Astrocyte (in vitro differentiated cells and primary cell): ENCODE measurements around the gene CEP20. TPM values are rescaled to one million over a fixed set of nuclear protein-coding genes. Genes with fewer than 3 reads are reported as not detected.

Experiments
- DNase-seq: peaks from one replicate; pipeline ENCODE4 v3.0.0-alpha.2; 2010; ENCODE audit warnings: low read depth
- FAIRE-seq: peaks from 2 replicates; lab custom pipeline; 2011; peaks lifted over from hg19 to GRCh38; lab: Jason Lieb, UNC
- H2AFZ ChIP-seq: 2 replicates; pipeline ENCODE4 v1.6.0; 2012; ENCODE audit warnings: low read depth, low read length, inconsistent platforms
- H3K27ac ChIP-seq: 2 replicates; pipeline ENCODE4 v1.5.1; 2011; ENCODE audit warnings: low read depth, low read length, inconsistent platforms
- H3K27me3 ChIP-seq: 2 replicates; pipeline ENCODE4 v1.6.0; 2011; ENCODE audit warnings: low read length, inconsistent platforms; ENCODE audit not compliant: insufficient read depth
- H3K36me3 ChIP-seq: 2 replicates; pipeline ENCODE4 v1.5.1; 2011; ENCODE audit warnings: low read length, inconsistent platforms; ENCODE audit not compliant: insufficient read depth
- H3K4me1 ChIP-seq: 2 replicates; pipeline ENCODE4 v1.5.1; 2011; ENCODE audit warnings: low read length, inconsistent platforms; ENCODE audit not compliant: insufficient read depth
- H3K4me2 ChIP-seq: 2 replicates; pipeline ENCODE4 v1.6.0; 2012; ENCODE audit warnings: low read length, inconsistent platforms
- H3K4me3 ChIP-seq: 2 replicates; pipeline ENCODE4 v1.5.1; 2011; ENCODE audit warnings: low read depth, mild to moderate bottlenecking, low read length, inconsistent platforms; ENCODE audit not compliant: insufficient read depth
- H3K79me2 ChIP-seq: 2 replicates; pipeline ENCODE4 v1.6.0; 2012; ENCODE audit warnings: mild to moderate bottlenecking, low read length, inconsistent platforms; ENCODE audit not compliant: insufficient read depth
- H3K9ac ChIP-seq: 2 replicates; pipeline ENCODE4 v1.6.0; 2012; ENCODE audit warnings: mild to moderate bottlenecking, low read length, inconsistent platforms
- H3K9me3 ChIP-seq: 2 replicates; pipeline ENCODE4 v1.5.1; 2012; ENCODE audit warnings: low read depth, mild to moderate bottlenecking, low read length, inconsistent platforms; ENCODE audit not compliant: insufficient read depth
- H4K20me1 ChIP-seq: 2 replicates; pipeline ENCODE4 v1.6.0; 2012; ENCODE audit warnings: low read length, inconsistent platforms; ENCODE audit not compliant: insufficient read depth
- H3K27ac Mint-ChIP-seq: one replicate; pipeline ENCODE4 v1.8.0; 2021; ENCODE audit warnings: mild to moderate bottlenecking, mixed read lengths; ENCODE audit not compliant: unreplicated experiment
- H3K27me3 Mint-ChIP-seq: one replicate; pipeline ENCODE4 v1.8.0; 2021; ENCODE audit warnings: low read depth, mixed read lengths; ENCODE audit not compliant: unreplicated experiment
- H3K36me3 Mint-ChIP-seq: one replicate; pipeline ENCODE4 v1.8.0; 2021; ENCODE audit warnings: low read depth, mixed read lengths; ENCODE audit not compliant: unreplicated experiment
- H3K4me1 Mint-ChIP-seq: one replicate; pipeline ENCODE4 v1.8.0; 2021; ENCODE audit warnings: low read depth, mixed read lengths; ENCODE audit not compliant: unreplicated experiment
- H3K4me3 Mint-ChIP-seq: one replicate; pipeline ENCODE4 v1.8.0; 2021; ENCODE audit warnings: mild to moderate bottlenecking, moderate library complexity, mixed read lengths; ENCODE audit not compliant: unreplicated experiment
- H3K9me3 Mint-ChIP-seq: one replicate; pipeline ENCODE4 v1.8.0; 2021; ENCODE audit warnings: mild to moderate bottlenecking, mixed read lengths; ENCODE audit not compliant: unreplicated experiment
- CTCF ChIP-seq: IDR thresholded peaks from 2 replicates; pipeline ENCODE4 v1.5.1; 2011; ENCODE audit warnings: low read depth, mild to moderate bottlenecking, inconsistent platforms, low read length, moderate library complexity; ENCODE audit not compliant: insufficient read depth
- EZH2 ChIP-seq: IDR thresholded peaks from 2 replicates; pipeline ENCODE4 v1.6.1; 2012; ENCODE audit warnings: mild to moderate bottlenecking, low read length, inconsistent platforms; ENCODE audit not compliant: insufficient read depth
- total RNA-seq: library from RNA; stranded (reverse); gene quantifications from 2 replicates; pipeline ENCODE4 v1.2.1, GENCODE V29; 2021

The CEP20 gene
- total RNA-seq, 1 donor from 2014 or later: 27.5 TPM

DNA sequence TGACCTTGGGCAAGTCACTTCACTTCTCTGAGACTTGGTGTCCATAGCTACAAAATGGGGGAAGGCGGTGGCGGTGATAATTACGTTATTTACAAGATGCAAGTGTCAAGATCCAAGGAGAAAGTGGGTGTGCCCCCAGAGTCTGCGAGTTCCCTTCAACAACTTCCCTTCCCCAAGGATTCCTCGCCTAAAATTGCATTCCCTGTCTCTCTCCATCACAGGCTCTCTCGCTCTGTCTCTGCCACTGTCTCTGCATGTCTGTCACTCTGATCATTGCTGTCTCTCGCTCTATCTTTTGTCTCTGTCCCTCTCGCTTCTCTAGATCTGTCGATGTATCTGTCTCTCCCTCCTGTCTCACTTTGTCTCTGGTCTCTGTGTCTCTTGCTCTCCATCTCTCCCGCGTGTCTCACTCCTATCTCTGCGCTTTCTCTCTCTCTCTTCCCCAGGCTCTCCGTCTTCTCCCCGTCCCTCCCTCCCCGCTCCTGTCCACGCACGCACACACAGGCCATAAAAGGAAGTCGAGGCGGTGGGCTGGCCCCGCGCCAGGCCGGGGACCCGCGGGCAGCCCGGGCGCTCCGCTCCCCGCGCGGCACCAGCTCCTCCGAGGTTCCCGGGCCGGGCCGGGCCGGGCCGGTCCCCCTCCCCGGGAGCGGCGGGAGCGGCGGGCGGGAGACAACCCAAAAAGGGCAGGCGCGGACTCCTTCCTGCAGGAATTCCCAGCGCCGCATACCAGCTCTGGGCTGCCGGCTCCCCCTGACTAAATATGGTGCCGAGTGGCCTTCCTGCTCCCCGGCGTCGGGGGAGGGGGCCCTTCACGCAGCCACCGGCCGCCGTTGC, 30.5 kb downstream of the CEP20 start:
- no peaks in the 10 kb centered on the region for H3K36me3 Mint-ChIP-seq
- Histone ChIP-seq H3K4me2 (peak overlapping the region; percentile 100), H4K20me1 (no peaks in the 10 kb centered on the region), H3K27me3 (peaks cover 46% of the 10 kb centered on the region), H3K4me1 (no peaks in the 10 kb centered on the region), H3K9ac (peak overlapping the region; percentile 65), H3K4me3 (peak overlapping the region; percentile 61), H3K79me2 (no peaks in the 10 kb centered on the region), H3K36me3 (no peaks in the 10 kb centered on the region), H3K27ac (no peak overlapping the region), H3K9me3 (no peaks in the 10 kb centered on the region), H2AFZ (peak overlapping the region; percentile 95)
- peaks cover 5% of the 10 kb centered on the region for H3K4me1 Mint-ChIP-seq
- DNase-seq: peak; percentile 48
- H3K4me3 Mint-ChIP-seq: peak overlapping the region; percentile 87
- peaks cover 41% of the 10 kb centered on the region for H3K27me3 Mint-ChIP-seq
- peak overlapping the region; percentile 44 for H3K27ac Mint-ChIP-seq
- no peak for TF ChIP-seq EZH2
- TF ChIP-seq CTCF: no peak
- no peak for FAIRE-seq
- peaks cover 3% of the 10 kb centered on the region for H3K9me3 Mint-ChIP-seq

DNA sequence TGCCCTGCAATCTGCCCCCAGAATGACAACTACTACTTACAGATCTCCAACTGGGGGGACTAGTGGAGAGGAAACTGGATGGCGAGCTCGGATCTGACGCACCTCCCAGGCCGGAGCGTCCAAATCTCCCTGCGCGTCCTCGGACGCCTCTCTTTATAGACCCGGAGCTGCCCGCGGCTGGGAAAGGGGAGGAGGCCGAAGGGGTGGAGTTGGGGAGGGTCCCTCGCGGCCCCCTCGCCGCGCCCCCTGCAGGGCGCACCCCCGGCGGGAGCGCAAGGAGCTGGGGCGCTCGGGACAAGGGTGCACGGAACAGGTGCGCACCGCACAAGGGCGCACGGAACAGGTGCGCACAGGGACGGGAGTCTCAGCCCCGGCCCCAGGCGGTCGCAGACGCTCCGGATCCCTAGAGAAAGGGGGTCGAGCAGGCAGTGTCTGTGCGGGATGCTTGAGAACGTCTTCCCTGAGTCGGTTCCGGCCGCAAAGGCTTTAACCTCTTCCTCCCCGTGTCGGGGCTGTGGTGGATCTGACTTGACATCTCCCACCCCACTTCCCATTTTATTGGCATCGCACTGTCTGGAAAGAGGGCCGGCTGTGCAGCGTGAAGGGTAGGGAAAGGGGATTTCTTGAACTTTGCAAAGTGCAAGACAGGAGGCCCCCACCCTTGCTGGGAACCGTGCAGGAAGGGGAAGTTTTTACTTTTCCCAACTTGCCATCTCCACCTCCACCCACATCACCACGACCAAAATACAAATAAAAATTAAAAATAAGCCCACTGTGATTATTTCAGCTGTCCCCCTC, 31.3 kb downstream of the CEP20 start, which contains the start of gene MYH11:
Gene MYH11, minus strand, starts transcription at position 128 of the 798 bp plus-strand sequence. CDS start 18,776 bp downstream, outside the sequence.
- H3K9me3 ChIP-seq: no peaks in the 10 kb centered on the region
- H3K4me1 ChIP-seq: no peaks in the 10 kb centered on the region
- peak within 1 kb of the TSS; percentile 87 for H3K4me3 Mint-ChIP-seq
- no peaks in the 10 kb centered on the region for H3K36me3 Mint-ChIP-seq
- H3K27ac ChIP-seq: no peak within 1 kb of the TSS
- H3K9me3 Mint-ChIP-seq: peaks cover 3% of the 10 kb centered on the region
- TF ChIP-seq CTCF (no peak), EZH2 (peak; percentile 82)
- H3K4me3 ChIP-seq: peak within 1 kb of the TSS; percentile 61
- H3K9ac ChIP-seq: peak within 1 kb of the TSS; percentile 65
- peak within 1 kb of the TSS; percentile 44 for H3K27ac Mint-ChIP-seq
- H3K4me2 ChIP-seq: peak within 1 kb of the TSS; percentile 100
- H3K79me2 ChIP-seq: no peaks in the 10 kb centered on the region
- FAIRE-seq (no peak), DNase-seq (no peak)
- peaks cover 5% of the 10 kb centered on the region for H3K4me1 Mint-ChIP-seq
- H2AFZ ChIP-seq: peak within 1 kb of the TSS; percentile 95
- no peaks in the 10 kb centered on the region for H3K36me3 ChIP-seq
- peaks cover 49% of the 10 kb centered on the region for H3K27me3 ChIP-seq
- no peaks in the 10 kb centered on the region for H4K20me1 ChIP-seq
- peaks cover 41% of the 10 kb centered on the region for H3K27me3 Mint-ChIP-seq
